PC-9 (cell line): ENCODE results near the gene RYR2.

ENCODE experiments used
- EZH2 ChIP-seq: fragments of 200-600 bp; sonication (generic); IDR thresholded peaks from 2 replicates; pipeline ENCODE4 v1.8.0; 2017; ENCODE audit warnings: antibody characterized with exemption, low read depth
- TF ChIP-seq, protein P1 (sequence below): fragments of 200-600 bp; sonication (generic); conservative IDR thresholded peaks from 2 replicates; pipeline ENCODE4 v1.6.1; 2017; ENCODE audit warnings: mixed run types, antibody characterized with exemption, mild to moderate bottlenecking, moderate library complexity

DNA sequence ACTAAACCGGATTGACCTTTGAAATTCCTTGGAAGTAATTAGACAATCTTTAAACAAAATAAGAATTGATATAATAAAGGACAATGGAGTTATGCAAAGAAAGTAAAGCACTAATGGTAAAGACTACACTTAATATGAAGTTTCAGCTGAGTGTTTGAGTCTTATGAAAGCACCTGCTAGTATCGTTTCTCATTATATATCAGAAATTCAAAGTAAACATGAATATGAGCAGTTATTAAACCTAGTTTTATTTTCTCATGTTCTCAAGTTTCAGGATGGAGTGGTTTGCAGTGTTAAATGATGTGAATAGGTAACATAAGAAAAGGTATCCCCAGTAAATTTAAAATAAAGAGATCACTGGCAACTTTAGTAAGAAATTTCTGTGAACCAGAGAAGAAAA, 660.2 kb downstream of the RYR2 start:
- TF ChIP-seq, protein P1, sequence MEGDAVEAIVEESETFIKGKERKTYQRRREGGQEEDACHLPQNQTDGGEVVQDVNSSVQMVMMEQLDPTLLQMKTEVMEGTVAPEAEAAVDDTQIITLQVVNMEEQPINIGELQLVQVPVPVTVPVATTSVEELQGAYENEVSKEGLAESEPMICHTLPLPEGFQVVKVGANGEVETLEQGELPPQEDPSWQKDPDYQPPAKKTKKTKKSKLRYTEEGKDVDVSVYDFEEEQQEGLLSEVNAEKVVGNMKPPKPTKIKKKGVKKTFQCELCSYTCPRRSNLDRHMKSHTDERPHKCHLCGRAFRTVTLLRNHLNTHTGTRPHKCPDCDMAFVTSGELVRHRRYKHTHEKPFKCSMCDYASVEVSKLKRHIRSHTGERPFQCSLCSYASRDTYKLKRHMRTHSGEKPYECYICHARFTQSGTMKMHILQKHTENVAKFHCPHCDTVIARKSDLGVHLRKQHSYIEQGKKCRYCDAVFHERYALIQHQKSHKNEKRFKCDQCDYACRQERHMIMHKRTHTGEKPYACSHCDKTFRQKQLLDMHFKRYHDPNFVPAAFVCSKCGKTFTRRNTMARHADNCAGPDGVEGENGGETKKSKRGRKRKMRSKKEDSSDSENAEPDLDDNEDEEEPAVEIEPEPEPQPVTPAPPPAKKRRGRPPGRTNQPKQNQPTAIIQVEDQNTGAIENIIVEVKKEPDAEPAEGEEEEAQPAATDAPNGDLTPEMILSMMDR = no peak
- no peak for TF ChIP-seq EZH2
